Sigmoid colon (tissue), 7 donors: ENCODE results near the gene UNC5C. TPM values are rescaled to one million over a fixed set of nuclear protein-coding genes. Genes with fewer than 3 reads are reported as not detected.

Experiments
- DNase-seq: peaks from one replicate; pipeline ENCODE4 v3.0.0-alpha.2; 2019
- H3K27ac ChIP-seq, 4 donors: fragments of 200-600 bp; sonication (generic); one replicate each; pipeline ENCODE4 v1.5.1; 2016 to 2019; ENCODE audit warnings: mild to moderate bottlenecking in 1 of 4
- H3K27me3 ChIP-seq, 3 donors: fragments of 200-600 bp; sonication (generic); one replicate each; pipeline ENCODE4 v1.5.1; 2019; ENCODE audit warnings: mild to moderate bottlenecking in 1 of 3
- H3K36me3 ChIP-seq, 4 donors: fragments of 200-600 bp; sonication (generic); one replicate each; pipeline ENCODE4 v1.5.1; 2016 to 2019
- H3K4me1 ChIP-seq, 4 donors: fragments of 200-600 bp; sonication (generic); one replicate each; pipeline ENCODE4 v1.5.1; 2017 to 2019
- H3K4me3 ChIP-seq, 4 donors: fragments of 200-600 bp; sonication (generic); one replicate each; pipeline ENCODE4 v1.5.1; 2017 to 2019; ENCODE audit warnings: mild to moderate bottlenecking in 2 of 4, moderate library complexity in 1 of 4
- H3K9me3 ChIP-seq, 4 donors: fragments of 200-600 bp in 3 of 4; sonication (generic) in 3 of 4; one replicate each; pipeline versions ENCODE4 v1.5.1 to v1.6.1; 2013 to 2019
- CTCF ChIP-seq, 4 experiments: fragments of 450-650 bp in 3 of 4; fragments of 200-600 bp in 1 of 4; IDR thresholded peaks; one replicate each; pipeline ENCODE4 v1.5.1; 2016 to 2019; ENCODE audit warnings: antibody characterized with exemption in 4 of 4, mild to moderate bottlenecking in 3 of 4, moderate library complexity in 2 of 4
- EP300 ChIP-seq, 4 donors: sonication (generic); formaldehyde crosslinking; IDR thresholded peaks; one replicate each; pipeline ENCODE4 v1.6.1; 2017; ENCODE audit warnings: antibody characterized with exemption in 4 of 4
- POLR2A ChIP-seq, 2 donors: fragments of 450-650 bp; IDR thresholded peaks; one replicate each; pipeline ENCODE4 v1.6.1; 2016; ENCODE audit warnings: antibody characterized with exemption in 2 of 2, mild to moderate bottlenecking in 2 of 2, moderate library complexity in 2 of 2
- POLR2AphosphoS5 ChIP-seq, 4 donors: sonication (generic); formaldehyde crosslinking; IDR thresholded peaks; one replicate each; pipeline ENCODE4 v1.6.1; 2017; ENCODE audit warnings: antibody characterized with exemption in 4 of 4
- WGBS, 2 donors: extraction: QIAGEN DNeasy Blood & Tissue Kit; methylation state at CpG; one replicate each; pipeline ENCODE4 v1.1.7; 2013; 5-methylcytosine and 5-hydroxymethylcytosine counted together
- intact Hi-C: fragments of 100-400 bp; cut with DNase I; formaldehyde crosslinking; loops from one replicate; pipeline ENCODE4 v1.15.1; 2023
- polyA plus RNA-seq, 3 donors: library from polyadenylated mRNA; stranded (reverse); fragments of 200-250 nt; gene quantifications; one replicate each; pipeline ENCODE4 v1.2.3, GENCODE V29; 2013
- total RNA-seq, 4 donors: library from RNA; depleted of rRNA; stranded (reverse); fragments of >200 nt; gene quantifications; one replicate each; pipeline ENCODE4 v1.1.0, GENCODE V29; 2016
- donor health status: healthy with polysubstance abuse.
- donor health status: Bipolar disorder and iron deficiency.
- donor health status: healthy.

UNC5C gene
- total and polyA plus RNA-seq, 7 donors: 0.60 to 3.1 (median 1.4) TPM

GRCh38 chr4:95571577-95571976, 22.8 kb upstream of the UNC5C start:
- H3K36me3 ChIP-seq: no peaks in the 10 kb centered on the region
- H3K4me1 ChIP-seq: no peaks in the 10 kb centered on the region
- intact Hi-C loops: no loop called here
- peaks cover 0 to 5% (median 0%) of the 10 kb centered on the region in 4 donors for H3K9me3 ChIP-seq
- no peak overlapping the region for H3K4me3 ChIP-seq
- no peak for TF ChIP-seq EP300 (IDR thresholded peaks at IDR 0.05)
- TF ChIP-seq POLR2AphosphoS5 (IDR thresholded peaks at IDR 0.05): no peak
- no peak for TF ChIP-seq CTCF (IDR thresholded peaks at IDR 0.05)
- TF ChIP-seq POLR2A (IDR thresholded peaks at IDR 0.05): no peak
- no peak overlapping the region for H3K27ac ChIP-seq
- 91 to 100% methylated on average over 1 of the region's 1 CpG for WGBS, 2 donors
- DNase-seq: no peak
- no peaks in the 10 kb centered on the region for H3K27me3 ChIP-seq

GRCh38 chr4:95563638-95564337, 15.0 kb upstream of the UNC5C start:
- no peaks in the 10 kb centered on the region for H3K36me3 ChIP-seq
- no peak for DNase-seq
- WGBS, 2 donors: 65 to 82% methylated on average over 2 of the region's 2 CpGs
- H3K27me3 ChIP-seq: no peaks in the 10 kb centered on the region
- intact Hi-C loops: no loop called here
- no peaks in the 10 kb centered on the region for H3K9me3 ChIP-seq
- H3K4me3 ChIP-seq: no peak overlapping the region
- no peak for TF ChIP-seq POLR2AphosphoS5 (IDR thresholded peaks at IDR 0.05)
- no peak for TF ChIP-seq POLR2A (IDR thresholded peaks at IDR 0.05)
- no peak for TF ChIP-seq CTCF (IDR thresholded peaks at IDR 0.05)
- no peak for TF ChIP-seq EP300 (IDR thresholded peaks at IDR 0.05)
- H3K4me1 ChIP-seq: no peaks in the 10 kb centered on the region
- H3K27ac ChIP-seq: no peak overlapping the region

DNA sequence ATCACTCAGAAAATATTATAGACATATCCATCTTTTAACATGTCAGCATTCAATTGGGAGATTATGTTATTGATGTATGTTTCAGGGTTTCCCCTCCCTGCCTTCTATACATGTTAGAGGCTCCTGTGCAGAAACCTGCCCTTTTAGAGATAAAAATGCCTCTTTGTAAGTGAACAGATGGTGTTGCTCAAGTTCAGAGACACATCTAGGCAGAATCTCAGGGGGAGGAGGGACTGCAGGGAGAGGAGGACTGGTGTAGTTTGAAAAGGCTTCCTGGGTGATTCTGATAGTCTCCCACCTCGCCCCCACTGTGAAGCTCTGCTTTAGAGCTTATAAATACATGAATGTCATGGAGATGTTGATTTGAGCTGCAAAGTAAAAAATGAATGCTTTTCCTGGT, 12.0 kb upstream of the UNC5C start:
- Histone ChIP-seq H3K4me1 (no peaks in the 10 kb centered on the region), H3K36me3 (no peaks in the 10 kb centered on the region), H3K27me3 (no peaks in the 10 kb centered on the region), H3K4me3 (no peak overlapping the region), H3K9me3 (no peaks in the 10 kb centered on the region), H3K27ac (no peak overlapping the region)
- no peak for DNase-seq
- TF ChIP-seq CTCF (IDR thresholded peaks at IDR 0.05) (no peak), POLR2A (IDR thresholded peaks at IDR 0.05) (no peak), EP300 (IDR thresholded peaks at IDR 0.05) (no peak), POLR2AphosphoS5 (IDR thresholded peaks at IDR 0.05) (no peak)
- intact Hi-C loops: no loop called here
- WGBS, 2 donors: 60 to 84% methylated on average over 1 of the region's 1 CpG

DNA sequence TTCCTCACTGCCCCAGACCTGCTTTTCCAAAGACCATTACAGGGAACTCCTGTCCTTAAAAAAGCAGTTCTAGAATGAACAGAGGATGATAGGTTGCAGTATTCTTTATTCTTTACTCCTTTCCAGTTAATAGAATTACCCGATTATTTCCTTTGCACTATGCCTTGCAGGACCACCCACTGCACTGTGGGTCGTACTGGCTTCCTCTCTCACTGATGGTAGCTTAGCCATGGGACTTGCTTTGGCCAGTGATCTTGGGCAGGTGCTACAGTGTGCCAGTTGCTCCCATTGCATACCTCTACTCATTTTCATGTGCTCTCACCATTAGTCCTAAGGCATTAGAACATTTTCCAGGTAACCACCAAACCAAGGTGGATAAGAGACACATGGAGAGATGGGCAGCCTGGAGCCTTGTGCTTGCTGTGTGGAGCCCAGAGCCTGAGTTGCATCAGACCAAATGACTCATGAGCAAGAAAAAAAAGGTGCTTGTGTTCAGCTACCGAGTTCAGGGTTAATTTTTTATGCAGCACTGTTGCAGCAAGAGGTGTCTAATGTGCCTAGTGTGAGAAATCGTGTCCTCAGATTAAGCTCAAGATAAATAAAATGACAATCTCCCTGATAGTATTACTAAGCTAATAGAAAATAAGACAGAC, 7.6 kb upstream of the UNC5C start:
- 61 to 75% methylated on average over 4 of the region's 4 CpGs for WGBS, 2 donors
- intact Hi-C loops: no loop called here

More for the DNA sequence above, 7.6 kb upstream of the UNC5C start:
- TF ChIP-seq POLR2A (IDR thresholded peaks at IDR 0.05): no peak
- no peak for TF ChIP-seq POLR2AphosphoS5 (IDR thresholded peaks at IDR 0.05)
- no peak for TF ChIP-seq EP300 (IDR thresholded peaks at IDR 0.05)
- TF ChIP-seq CTCF (IDR thresholded peaks at IDR 0.05): no peak
- Histone ChIP-seq H3K9me3 (no peaks in the 10 kb centered on the region), H3K4me1 (no peaks in the 10 kb centered on the region), H3K27me3 (peaks cover 0 to 6% (median 0%) of the 10 kb centered on the region in 3 donors), H3K27ac (no peak overlapping the region), H3K36me3 (no peaks in the 10 kb centered on the region), H3K4me3 (no peak overlapping the region)
- DNase-seq: no peak
